BE2C (cell line): ENCODE results near the gene EPS8L2.
A peak's percentile ranks its signal among the peaks of the same experiment; 100 is the strongest.

Experiments
- DNase-seq: peaks from one replicate; pipeline ENCODE4 v3.0.0-alpha.2; 2020
- H3K27me3 ChIP-seq: fragments of 250-450 bp; sonication (Bioruptor Pico); 2 replicates; pipeline ENCODE4 v1.5.1; 2020; ENCODE audit warnings: mild to moderate bottlenecking
- H3K36me3 ChIP-seq: fragments of 250-450 bp; sonication (Bioruptor Pico); 2 replicates; pipeline ENCODE4 v1.5.1; 2020; ENCODE audit warnings: mild to moderate bottlenecking
- H3K4me1 ChIP-seq: fragments of 250-450 bp; sonication (Bioruptor Pico); 2 replicates; pipeline ENCODE4 v1.5.1; 2020
- H3K4me3 ChIP-seq: 2 replicates; pipeline ENCODE4 v1.5.1; 2011; ENCODE audit warnings: low read depth, low read length
- H3K9me3 ChIP-seq: fragments of 250-450 bp; sonication (Bioruptor Pico); 2 replicates; pipeline ENCODE4 v1.5.1; 2020
- CTCF ChIP-seq: IDR thresholded peaks from 2 replicates; pipeline ENCODE4 v1.5.1; 2012; ENCODE audit warnings: mild to moderate bottlenecking, low read depth, low read length

Gene EPS8L2

GRCh38 chr11:695288-695537 is 10.8 kb upstream of the EPS8L2 start:
- Histone ChIP-seq H3K27me3 (no peaks in the 10 kb centered on the region), H3K4me3 (peak overlapping the region; percentile 68), H3K36me3 (no peaks in the 10 kb centered on the region), H3K9me3 (no peaks in the 10 kb centered on the region), H3K4me1 (no peaks in the 10 kb centered on the region)
- TF ChIP-seq CTCF = no peak
- no peak for DNase-seq

- Histone ChIP-seq H3K9me3 (no peaks in the 10 kb centered on the region), H3K36me3 (no peaks in the 10 kb centered on the region), H3K4me3 (peak within 1 kb of the TSS; percentile 74), H3K27me3 (no peaks in the 10 kb centered on the region), H3K4me1 (no peaks in the 10 kb centered on the region)
- no peak for TF ChIP-seq CTCF
- peak; percentile 97 for DNase-seq
Measured at GRCh38 chr11:695538-696248, 10.3 kb upstream of the EPS8L2 start, which contains the start of gene TMEM80. TSS of gene TMEM80 (plus strand) at chr11:695816. CDS start at chr11:695828, 12 bp downstream.

GRCh38 chr11:696955-697491 is 9.0 kb upstream of the EPS8L2 start:
- Histone ChIP-seq H3K4me3 (no peak overlapping the region), H3K9me3 (no peaks in the 10 kb centered on the region), H3K36me3 (no peaks in the 10 kb centered on the region), H3K27me3 (no peaks in the 10 kb centered on the region), H3K4me1 (no peaks in the 10 kb centered on the region)
- TF ChIP-seq CTCF = no peak
- no peak for DNase-seq

- no peak overlapping the region for H3K4me3 ChIP-seq
- TF ChIP-seq CTCF = no peak
- no peaks in the 10 kb centered on the region for H3K27me3 ChIP-seq
- no peaks in the 10 kb centered on the region for H3K36me3 ChIP-seq
- DNase-seq = no peak
- no peaks in the 10 kb centered on the region for H3K4me1 ChIP-seq
- H3K9me3 ChIP-seq = no peaks in the 10 kb centered on the region
Measured at GRCh38 chr11:697811-698311, 8.2 kb upstream of the EPS8L2 start.

- H3K27me3 ChIP-seq = no peaks in the 10 kb centered on the region
- H3K4me3 ChIP-seq = no peak overlapping the region
- DNase-seq = no peak
- no peak for TF ChIP-seq CTCF
- H3K36me3 ChIP-seq = no peaks in the 10 kb centered on the region
- H3K4me1 ChIP-seq = no peaks in the 10 kb centered on the region
- H3K9me3 ChIP-seq = no peaks in the 10 kb centered on the region
Measured at GRCh38 chr11:698493-699115, 7.4 kb upstream of the EPS8L2 start.

GRCh38 chr11:699116-699508 is 6.9 kb upstream of the EPS8L2 start:
- no peaks in the 10 kb centered on the region for H3K36me3 ChIP-seq
- no peak for DNase-seq
- TF ChIP-seq CTCF = no peak

More at GRCh38 chr11:699116-699508, 6.9 kb upstream of the EPS8L2 start:
- Histone ChIP-seq H3K27me3 (no peaks in the 10 kb centered on the region), H3K4me3 (no peak overlapping the region), H3K9me3 (no peaks in the 10 kb centered on the region), H3K4me1 (no peaks in the 10 kb centered on the region)
